Measurements from ENCODE around the gene TTR.

DNA sequence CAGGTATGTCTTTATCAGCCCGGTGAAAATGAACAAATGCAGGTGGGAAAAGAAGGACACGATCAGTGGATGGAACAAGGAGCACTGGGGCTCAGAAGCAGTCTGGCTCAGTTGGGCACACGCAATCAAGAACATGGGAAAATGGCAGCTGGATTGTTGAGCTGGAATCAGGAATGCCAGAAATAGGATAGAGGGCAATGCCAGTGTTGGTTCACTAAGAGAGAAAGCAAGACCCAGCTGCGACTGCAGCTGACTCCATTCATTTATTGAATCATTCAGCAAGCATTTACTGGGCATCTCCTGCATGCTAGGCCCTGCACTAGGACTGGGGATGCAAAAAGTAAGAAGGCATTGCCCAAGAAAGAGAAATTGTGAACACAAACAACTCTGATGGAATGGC lies 13.6 kb upstream of the TTR start:
- TF ChIP-seq, protein P1, sequence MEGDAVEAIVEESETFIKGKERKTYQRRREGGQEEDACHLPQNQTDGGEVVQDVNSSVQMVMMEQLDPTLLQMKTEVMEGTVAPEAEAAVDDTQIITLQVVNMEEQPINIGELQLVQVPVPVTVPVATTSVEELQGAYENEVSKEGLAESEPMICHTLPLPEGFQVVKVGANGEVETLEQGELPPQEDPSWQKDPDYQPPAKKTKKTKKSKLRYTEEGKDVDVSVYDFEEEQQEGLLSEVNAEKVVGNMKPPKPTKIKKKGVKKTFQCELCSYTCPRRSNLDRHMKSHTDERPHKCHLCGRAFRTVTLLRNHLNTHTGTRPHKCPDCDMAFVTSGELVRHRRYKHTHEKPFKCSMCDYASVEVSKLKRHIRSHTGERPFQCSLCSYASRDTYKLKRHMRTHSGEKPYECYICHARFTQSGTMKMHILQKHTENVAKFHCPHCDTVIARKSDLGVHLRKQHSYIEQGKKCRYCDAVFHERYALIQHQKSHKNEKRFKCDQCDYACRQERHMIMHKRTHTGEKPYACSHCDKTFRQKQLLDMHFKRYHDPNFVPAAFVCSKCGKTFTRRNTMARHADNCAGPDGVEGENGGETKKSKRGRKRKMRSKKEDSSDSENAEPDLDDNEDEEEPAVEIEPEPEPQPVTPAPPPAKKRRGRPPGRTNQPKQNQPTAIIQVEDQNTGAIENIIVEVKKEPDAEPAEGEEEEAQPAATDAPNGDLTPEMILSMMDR (IDR thresholded peaks at IDR 0.05) = no peak
- TF ChIP-seq POLR2A (IDR thresholded peaks at IDR 0.05) = no peak
